NCI-H2171 (cell line): ENCODE results near the gene ENO1.
"Not testable (repeated sequence)": the region's sequence is repeated elsewhere in the genome, so short reads cannot be mapped to it uniquely, and the experiment has no call there.

Source experiments
- DNase-seq: peaks from one replicate; lab custom pipeline; 2025; lab: John Stamatoyannopoulos, UW

ENO1 gene

GRCh38 chr1:8845104-8846097 is 33.1 kb downstream of the ENO1 start:
- no peak for DNase-seq

- peak; percentile 73 for DNase-seq
These were observed 33.9 kb downstream of the ENO1 start for GRCh38 chr1:8844501-8845006.

GRCh38 chr1:8841395-8841794 is 37.1 kb downstream of the ENO1 start:
- DNase-seq, result no peak

GRCh38 chr1:8839990-8840389 is 38.5 kb downstream of the ENO1 start:
- no peak for DNase-seq

GRCh38 chr1:8835941-8836643 is 42.4 kb downstream of the ENO1 start:
- no peak for DNase-seq

GRCh38 chr1:8831340-8831739 is 47.1 kb downstream of the ENO1 start:
- DNase-seq, result no peak

GRCh38 chr1:8830732-8831131 is 47.8 kb downstream of the ENO1 start:
- not testable (repeated sequence) for DNase-seq

GRCh38 chr1:8825985-8826481 is 52.5 kb downstream of the ENO1 start:
- no peak for DNase-seq

- DNase-seq, result no peak
These were observed 55.2 kb downstream of the ENO1 start for GRCh38 chr1:8823295-8823664.

GRCh38 chr1:8822373-8823294 is 55.9 kb downstream of the ENO1 start:
- DNase-seq, result peak; percentile 76

- DNase-seq, result no peak
These were observed 57.4 kb downstream of the ENO1 start for GRCh38 chr1:8821084-8821483.

- DNase-seq, result not testable (repeated sequence)
These were observed 59.7 kb downstream of the ENO1 start for GRCh38 chr1:8818789-8819188.

GRCh38 chr1:8818325-8818775 is 60.1 kb downstream of the ENO1 start:
- DNase-seq, result peak; percentile 39

- DNase-seq, result peak; percentile 94
These were observed 60.8 kb downstream of the ENO1 start, which contains the start of gene RERE for GRCh38 chr1:8817412-8818324. Gene RERE (minus strand): TSS chr1:8817640.

GRCh38 chr1:8816831-8817411 is 61.6 kb downstream of the ENO1 start:
- DNase-seq, result no peak

GRCh38 chr1:8816264-8816663 is 62.2 kb downstream of the ENO1 start:
- no peak for DNase-seq

- DNase-seq, result no peak
These were observed 62.8 kb downstream of the ENO1 start for GRCh38 chr1:8815582-8816151.

- DNase-seq, result no peak
These were observed 63.6 kb downstream of the ENO1 start for GRCh38 chr1:8814865-8815264.

GRCh38 chr1:8813991-8814390 is 64.5 kb downstream of the ENO1 start:
- DNase-seq, result no peak
